ENCODE data around the gene TMEM59.
"Not testable (repeated sequence)": the region's sequence is repeated elsewhere in the genome, so short reads cannot be mapped to it uniquely, and the experiment has no call there.

The TMEM59 gene

DNA sequence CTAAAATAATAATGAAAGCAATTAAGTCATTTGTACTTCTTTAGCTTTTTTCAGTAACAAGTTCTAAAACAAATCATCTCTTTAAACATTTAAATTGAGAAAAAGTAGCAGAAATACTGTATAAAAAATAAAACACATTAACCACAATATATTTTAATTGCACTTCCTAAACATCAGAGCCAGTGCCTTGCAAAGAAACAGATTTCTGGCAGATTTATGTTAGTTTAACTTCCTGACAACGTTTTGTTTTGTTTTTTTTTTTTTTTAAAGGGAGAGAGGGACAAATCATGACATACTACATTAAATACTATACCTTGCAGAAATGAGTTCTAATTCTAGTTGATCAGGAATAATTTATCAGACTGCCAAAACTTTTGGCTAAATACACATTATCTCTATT lies 11.2 kb downstream of the TMEM59 start:
- TF ChIP-seq, protein P1, sequence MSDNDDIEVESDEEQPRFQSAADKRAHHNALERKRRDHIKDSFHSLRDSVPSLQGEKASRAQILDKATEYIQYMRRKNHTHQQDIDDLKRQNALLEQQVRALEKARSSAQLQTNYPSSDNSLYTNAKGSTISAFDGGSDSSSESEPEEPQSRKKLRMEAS (IDR thresholded peaks at IDR 0.05; ENCODE audit: low read depth, low read length), result no peak
- TF ChIP-seq, protein P2, sequence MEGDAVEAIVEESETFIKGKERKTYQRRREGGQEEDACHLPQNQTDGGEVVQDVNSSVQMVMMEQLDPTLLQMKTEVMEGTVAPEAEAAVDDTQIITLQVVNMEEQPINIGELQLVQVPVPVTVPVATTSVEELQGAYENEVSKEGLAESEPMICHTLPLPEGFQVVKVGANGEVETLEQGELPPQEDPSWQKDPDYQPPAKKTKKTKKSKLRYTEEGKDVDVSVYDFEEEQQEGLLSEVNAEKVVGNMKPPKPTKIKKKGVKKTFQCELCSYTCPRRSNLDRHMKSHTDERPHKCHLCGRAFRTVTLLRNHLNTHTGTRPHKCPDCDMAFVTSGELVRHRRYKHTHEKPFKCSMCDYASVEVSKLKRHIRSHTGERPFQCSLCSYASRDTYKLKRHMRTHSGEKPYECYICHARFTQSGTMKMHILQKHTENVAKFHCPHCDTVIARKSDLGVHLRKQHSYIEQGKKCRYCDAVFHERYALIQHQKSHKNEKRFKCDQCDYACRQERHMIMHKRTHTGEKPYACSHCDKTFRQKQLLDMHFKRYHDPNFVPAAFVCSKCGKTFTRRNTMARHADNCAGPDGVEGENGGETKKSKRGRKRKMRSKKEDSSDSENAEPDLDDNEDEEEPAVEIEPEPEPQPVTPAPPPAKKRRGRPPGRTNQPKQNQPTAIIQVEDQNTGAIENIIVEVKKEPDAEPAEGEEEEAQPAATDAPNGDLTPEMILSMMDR (IDR thresholded peaks at IDR 0.05; ENCODE audit: low read depth, low read length), result no peak
- TF ChIP-seq MYC (IDR thresholded peaks at IDR 0.05; ENCODE audit: low read depth, low read length), result no peak
- TF ChIP-seq POLR2A (IDR thresholded peaks at IDR 0.05; ENCODE audit: extremely low read depth, insufficient read length), result no peak
- no peak overlapping the region for H3K4me3 ChIP-seq (ENCODE audit: low read depth, low read length)
- DNase-seq (ENCODE audit: low read depth), result no peak

DNA sequence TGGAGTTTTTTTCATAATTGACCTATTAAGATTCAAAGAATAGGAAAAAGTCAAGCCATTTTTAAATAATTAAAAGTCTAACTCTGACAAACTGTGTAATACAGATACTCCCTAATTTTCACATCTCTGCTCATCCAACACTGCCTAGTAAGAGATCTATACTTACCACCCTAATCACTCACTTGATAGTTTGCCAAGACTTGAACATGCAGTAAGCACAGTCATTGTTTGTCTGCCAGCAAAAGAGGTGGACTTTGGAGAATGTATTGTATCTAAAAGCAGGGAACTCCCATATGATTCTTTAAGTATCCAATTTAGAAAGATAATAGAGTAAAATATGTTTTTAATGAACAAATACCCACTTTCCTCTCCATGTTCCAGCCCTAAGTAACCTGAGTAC lies 15.5 kb downstream of the TMEM59 start:
- TF ChIP-seq MYC (IDR thresholded peaks at IDR 0.05; ENCODE audit: low read depth, low read length), result no peak
- no peak for TF ChIP-seq POLR2A (IDR thresholded peaks at IDR 0.05; ENCODE audit: extremely low read depth, insufficient read length)
- TF ChIP-seq, protein P2 (IDR thresholded peaks at IDR 0.05; ENCODE audit: low read depth, low read length), result no peak
- TF ChIP-seq, protein P1 (IDR thresholded peaks at IDR 0.05; ENCODE audit: low read depth, low read length), result no peak
- DNase-seq (ENCODE audit: low read depth), result no peak
- H3K4me3 ChIP-seq (ENCODE audit: low read depth, low read length), result no peak overlapping the region

DNA sequence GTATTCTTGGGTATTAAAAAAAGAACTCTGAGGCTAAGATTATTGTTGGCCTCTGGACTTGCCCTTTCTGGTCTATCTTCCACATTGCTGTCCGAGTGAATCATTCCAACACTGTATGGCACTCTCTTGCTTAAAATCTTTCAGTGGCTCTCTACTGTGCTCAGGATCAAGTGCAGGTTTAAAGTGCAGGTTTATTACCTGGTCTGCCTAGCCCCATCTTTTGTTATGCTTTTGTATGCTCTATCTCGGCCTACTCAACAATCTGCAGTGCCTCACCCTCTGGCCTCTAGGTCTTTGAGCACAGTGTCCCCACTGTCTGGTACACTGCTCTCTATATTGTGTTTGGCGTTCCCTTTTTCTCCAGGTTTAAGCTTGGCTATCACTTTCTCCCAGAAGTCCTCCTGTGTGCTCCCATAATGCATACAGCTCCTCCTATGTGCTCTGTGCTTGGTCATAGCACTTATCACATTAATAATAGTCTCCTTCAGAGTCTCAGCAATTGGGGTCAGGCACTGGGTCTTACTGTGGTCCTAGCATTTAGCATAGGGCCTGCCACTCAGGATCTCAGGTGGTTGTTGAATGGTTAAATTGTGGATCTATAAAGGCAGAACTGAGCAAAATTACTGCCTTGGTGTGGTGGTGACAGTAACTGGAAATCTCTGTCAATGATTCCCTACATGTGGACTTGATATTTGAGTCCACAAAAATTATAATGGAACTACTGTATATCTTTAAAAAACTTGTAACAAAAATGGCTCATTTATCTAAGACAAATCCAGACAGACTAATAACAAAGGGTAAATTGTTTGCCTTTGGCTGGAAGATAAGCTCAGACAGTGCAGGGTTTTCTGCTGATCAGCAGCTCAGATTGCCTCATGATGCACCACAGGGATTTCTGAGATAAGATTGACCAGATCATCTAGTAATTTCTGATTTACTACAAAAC lies 24.4 kb downstream of the TMEM59 start:
- DNase-seq (ENCODE audit: low read depth), result no peak
- no peak overlapping the region for H3K4me3 ChIP-seq (ENCODE audit: low read depth, low read length)
- TF ChIP-seq MYC (IDR thresholded peaks at IDR 0.05; ENCODE audit: low read depth, low read length) (no peak), POLR2A (IDR thresholded peaks at IDR 0.05; ENCODE audit: extremely low read depth, insufficient read length) (no peak)
- TF ChIP-seq, protein P1 (IDR thresholded peaks at IDR 0.05; ENCODE audit: low read depth, low read length), result no peak
- TF ChIP-seq, protein P2 (IDR thresholded peaks at IDR 0.05; ENCODE audit: low read depth, low read length), result no peak

DNA sequence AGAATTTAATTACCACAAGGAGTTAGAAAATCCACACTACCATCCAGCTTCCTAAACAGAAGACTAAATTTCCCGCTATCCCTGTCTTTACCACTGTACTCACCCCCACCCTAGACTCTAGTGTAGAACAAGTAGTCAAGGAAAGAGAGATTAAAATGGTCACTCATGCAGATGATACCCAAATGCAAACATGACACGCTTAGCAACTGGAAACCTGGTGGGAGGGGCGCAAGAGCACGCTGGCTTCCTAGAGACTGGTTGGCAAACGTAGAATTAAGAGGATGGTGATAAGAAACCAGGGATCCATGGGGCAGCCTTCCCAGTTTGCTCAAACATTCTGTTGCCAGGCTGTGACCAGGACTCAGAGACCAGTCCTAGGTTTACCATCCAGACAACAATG lies 25.2 kb downstream of the TMEM59 start:
- TF ChIP-seq MYC (IDR thresholded peaks at IDR 0.05; ENCODE audit: low read depth, low read length) (no peak), POLR2A (IDR thresholded peaks at IDR 0.05; ENCODE audit: extremely low read depth, insufficient read length) (no peak)
- TF ChIP-seq, protein P1 (IDR thresholded peaks at IDR 0.05; ENCODE audit: low read depth, low read length), result no peak
- TF ChIP-seq, protein P2 (IDR thresholded peaks at IDR 0.05; ENCODE audit: low read depth, low read length), result no peak
- no peak overlapping the region for H3K4me3 ChIP-seq (ENCODE audit: low read depth, low read length)
- no peak for DNase-seq (ENCODE audit: low read depth)

DNA sequence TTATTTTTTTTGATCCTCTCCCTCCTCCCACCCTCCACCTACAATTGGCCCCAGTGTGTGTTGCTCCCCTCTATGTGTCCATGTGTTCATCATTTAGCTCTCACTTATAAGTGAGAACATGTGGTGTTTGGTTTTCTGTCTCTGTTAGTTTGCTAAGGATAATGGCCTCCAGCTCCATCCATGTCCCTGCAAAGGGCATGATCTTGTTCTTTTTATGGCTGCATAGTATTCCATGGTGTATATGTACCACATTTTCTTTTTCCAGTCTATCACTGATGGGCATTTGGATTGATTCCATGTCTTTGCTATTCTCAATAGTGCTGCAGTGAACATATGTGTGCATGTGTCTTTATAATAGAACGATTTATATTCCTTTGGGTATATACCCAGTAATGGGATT lies 28.2 kb downstream of the TMEM59 start:
- DNase-seq (ENCODE audit: low read depth); H3K4me3 ChIP-seq (ENCODE audit: low read depth, low read length): not testable (repeated sequence)

DNA sequence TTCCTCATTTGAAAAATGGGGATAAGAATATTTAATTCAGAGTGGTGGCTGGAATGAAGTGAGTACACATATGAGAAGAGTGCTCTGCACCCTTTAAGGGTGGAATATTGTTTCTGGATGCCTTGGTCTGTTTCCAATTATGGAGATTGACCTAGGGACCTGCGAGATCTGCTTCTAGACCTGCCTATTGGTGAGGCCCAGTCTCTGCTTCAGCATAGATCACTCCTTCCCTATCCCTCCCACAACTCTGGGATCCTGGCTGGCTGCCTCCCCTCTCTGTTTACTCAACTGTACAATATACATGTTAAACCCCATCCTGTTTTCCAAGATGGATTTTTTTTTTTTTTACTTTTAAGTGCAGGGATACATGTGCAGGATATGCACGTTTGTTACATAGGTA lies 28.6 kb downstream of the TMEM59 start:
- TF ChIP-seq, protein P1 (IDR thresholded peaks at IDR 0.05; ENCODE audit: low read depth, low read length), result no peak
- TF ChIP-seq MYC (IDR thresholded peaks at IDR 0.05; ENCODE audit: low read depth, low read length) (no peak), POLR2A (IDR thresholded peaks at IDR 0.05; ENCODE audit: extremely low read depth, insufficient read length) (no peak)
- TF ChIP-seq, protein P2 (IDR thresholded peaks at IDR 0.05; ENCODE audit: low read depth, low read length), result no peak
- DNase-seq (ENCODE audit: low read depth), result no peak
- H3K4me3 ChIP-seq (ENCODE audit: low read depth, low read length), result no peak overlapping the region

DNA sequence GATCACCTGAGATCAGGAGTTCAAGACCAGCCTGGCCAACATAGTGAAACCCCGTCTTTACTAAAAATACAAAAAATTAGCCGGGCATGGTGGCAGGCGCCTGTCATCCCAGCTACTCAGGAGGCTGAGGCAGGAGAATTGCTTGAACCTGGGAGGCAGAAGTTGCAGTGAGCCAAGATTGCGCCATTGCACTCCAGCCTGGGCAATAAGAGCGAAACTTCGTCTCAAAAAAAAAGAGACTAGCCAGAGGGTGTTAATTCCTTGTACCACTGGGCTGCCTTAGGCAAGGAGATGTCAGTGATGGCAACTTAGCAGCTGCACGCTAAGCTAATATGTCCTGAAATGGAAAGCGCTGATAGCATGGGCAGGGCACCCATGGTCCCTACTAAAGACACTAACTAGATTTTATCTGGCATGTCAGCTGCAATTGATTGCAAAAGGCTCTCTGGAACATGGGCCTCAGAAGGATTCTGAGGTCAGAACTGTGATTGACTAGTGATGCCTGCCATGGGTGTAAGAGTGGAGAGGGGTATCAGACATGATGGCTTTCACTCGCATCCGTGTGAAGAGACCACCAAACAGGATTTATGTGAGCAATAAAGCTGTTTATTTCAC lies 33.3 kb downstream of the TMEM59 start:
- H3K4me3 ChIP-seq (ENCODE audit: low read depth, low read length), result not testable (repeated sequence)
- DNase-seq (ENCODE audit: low read depth), result peak; percentile 15

Data from NB4 (cell line).